ENCODE data around the gene FLT1.

DNA sequence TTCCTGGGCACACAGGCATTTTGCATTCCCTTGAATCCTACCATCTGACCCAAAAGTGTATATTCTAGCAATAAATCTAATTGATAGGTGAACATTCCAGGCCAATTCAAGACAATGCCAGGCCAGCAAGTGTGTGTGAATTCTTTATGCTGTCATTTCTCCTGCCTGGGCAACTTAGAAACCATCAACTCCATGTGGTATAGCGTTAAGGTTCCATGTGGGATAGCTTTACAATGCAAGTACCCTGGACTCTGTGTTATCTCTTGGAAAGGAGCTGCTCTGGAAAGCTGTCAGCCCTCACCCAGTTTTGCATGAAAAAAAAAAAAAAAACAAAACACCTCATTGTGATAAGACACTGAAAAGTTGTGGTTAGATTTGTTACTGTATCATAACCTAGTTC is 15.6 kb upstream of the FLT1 start:
- TF ChIP-seq NFRKB (IDR thresholded peaks at IDR 0.05) (no peak), SP1 (IDR thresholded peaks at IDR 0.05) (no peak), ELF4 (IDR thresholded peaks at IDR 0.05) (no peak), ARNT (IDR thresholded peaks at IDR 0.05) (no peak), ZNF384 (IDR thresholded peaks at IDR 0.05) (no peak), SUZ12 (IDR thresholded peaks at IDR 0.05) (no peak), HDGF (IDR thresholded peaks at IDR 0.05; ENCODE audit: borderline replicate concordance) (no peak), BHLHE40 (IDR thresholded peaks at IDR 0.05; ENCODE audit: borderline replicate concordance) (no peak), FOXA1 (IDR thresholded peaks at IDR 0.05) (no peak), TARDBP (IDR thresholded peaks at IDR 0.05) (no peak)
